ENCODE results near the gene CHAC2.
"Not testable (repeated sequence)": the region's sequence is repeated elsewhere in the genome, so short reads cannot be mapped to it uniquely, and the experiment has no call there.

CHAC2 gene

GRCh38 chr2:53767405-53768241 is at the start of gene CHAC2:
CHAC2 (plus strand) TSS chr2:53767804; CDS start chr2:53767887, 83 bp downstream.
- peak; percentile 77 to 82 (median 82) for DNase-seq (ENCODE audit: low read depth in 2 of 3, low spot score in 1 of 3)

- not testable (repeated sequence) for DNase-seq (ENCODE audit: low read depth in 2 of 3, low spot score in 1 of 3)
Measured at GRCh38 chr2:53720944-53721343, 46.7 kb upstream of the CHAC2 start.

GRCh38 chr2:53724536-53724935 is 43.1 kb upstream of the CHAC2 start:
- DNase-seq (ENCODE audit: low read depth in 2 of 3, low spot score in 1 of 3) = no peak

- DNase-seq (ENCODE audit: low read depth in 2 of 3, low spot score in 1 of 3) = no peak
Measured at GRCh38 chr2:53725662-53726061, 41.9 kb upstream of the CHAC2 start.

GRCh38 chr2:53727921-53728320 is 39.7 kb upstream of the CHAC2 start:
- no peak for DNase-seq (ENCODE audit: low read depth in 2 of 3, low spot score in 1 of 3)

GRCh38 chr2:53729143-53729762 is 38.4 kb upstream of the CHAC2 start:
- DNase-seq (ENCODE audit: low read depth in 2 of 3, low spot score in 1 of 3) = no peak

- no peak for DNase-seq (ENCODE audit: low read depth in 2 of 3, low spot score in 1 of 3)
Measured at GRCh38 chr2:53737091-53737490, 30.5 kb upstream of the CHAC2 start.

- no peak for DNase-seq (ENCODE audit: low read depth in 2 of 3, low spot score in 1 of 3)
Measured at GRCh38 chr2:53739032-53739431, 28.6 kb upstream of the CHAC2 start.

GRCh38 chr2:53740170-53740569 is 27.4 kb upstream of the CHAC2 start:
- DNase-seq (ENCODE audit: low read depth in 2 of 3, low spot score in 1 of 3) = no peak

GRCh38 chr2:53744395-53745065 is 23.1 kb upstream of the CHAC2 start:
- DNase-seq (ENCODE audit: low read depth in 2 of 3, low spot score in 1 of 3) = no peak

GRCh38 chr2:53750041-53750768 is 17.4 kb upstream of the CHAC2 start:
- DNase-seq (ENCODE audit: low read depth in 2 of 3, low spot score in 1 of 3) = no peak

GRCh38 chr2:53751728-53752127 is 15.9 kb upstream of the CHAC2 start:
- no peak for DNase-seq (ENCODE audit: low read depth in 2 of 3, low spot score in 1 of 3)

GRCh38 chr2:53752385-53752784 is 15.2 kb upstream of the CHAC2 start:
- DNase-seq (ENCODE audit: low read depth in 2 of 3, low spot score in 1 of 3) = no peak

- DNase-seq (ENCODE audit: low read depth in 2 of 3, low spot score in 1 of 3) = no peak
Measured at GRCh38 chr2:53753041-53753440, 14.6 kb upstream of the CHAC2 start.

GRCh38 chr2:53755121-53755520 is 12.5 kb upstream of the CHAC2 start:
- no peak for DNase-seq (ENCODE audit: low read depth in 2 of 3, low spot score in 1 of 3)

- DNase-seq (ENCODE audit: low read depth in 2 of 3, low spot score in 1 of 3) = no peak
Measured at GRCh38 chr2:53756644-53757043, 11.0 kb upstream of the CHAC2 start.

GRCh38 chr2:53757206-53757605 is 10.4 kb upstream of the CHAC2 start:
- DNase-seq (ENCODE audit: low read depth in 2 of 3, low spot score in 1 of 3) = not testable (repeated sequence)

GRCh38 chr2:53765767-53766166 is 1.8 kb upstream of the CHAC2 start:
- no peak for DNase-seq (ENCODE audit: low read depth in 2 of 3, low spot score in 1 of 3)

- DNase-seq (ENCODE audit: low read depth in 2 of 3, low spot score in 1 of 3) = no peak
Measured at GRCh38 chr2:53768242-53768542, 588 bp downstream of the CHAC2 start.

- no peak for DNase-seq (ENCODE audit: low read depth in 2 of 3, low spot score in 1 of 3)
Measured at GRCh38 chr2:53769318-53769945, 1.8 kb downstream of the CHAC2 start.

GRCh38 chr2:53770264-53770663 is 2.7 kb downstream of the CHAC2 start:
- DNase-seq (ENCODE audit: low read depth in 2 of 3, low spot score in 1 of 3) = no peak
